GM21529 (cell line): Measurements from ENCODE around the gene TEX30.
"Not testable (repeated sequence)": the region's sequence is repeated elsewhere in the genome, so short reads cannot be mapped to it uniquely, and the experiment has no call there.

Source experiments
- ATAC-seq: cut with Tn5 transposase; IDR thresholded peaks from one replicate; pipeline ENCODE4 v1.9.1; 2021; ENCODE audit not compliant: unreplicated experiment

The TEX30 gene

DNA sequence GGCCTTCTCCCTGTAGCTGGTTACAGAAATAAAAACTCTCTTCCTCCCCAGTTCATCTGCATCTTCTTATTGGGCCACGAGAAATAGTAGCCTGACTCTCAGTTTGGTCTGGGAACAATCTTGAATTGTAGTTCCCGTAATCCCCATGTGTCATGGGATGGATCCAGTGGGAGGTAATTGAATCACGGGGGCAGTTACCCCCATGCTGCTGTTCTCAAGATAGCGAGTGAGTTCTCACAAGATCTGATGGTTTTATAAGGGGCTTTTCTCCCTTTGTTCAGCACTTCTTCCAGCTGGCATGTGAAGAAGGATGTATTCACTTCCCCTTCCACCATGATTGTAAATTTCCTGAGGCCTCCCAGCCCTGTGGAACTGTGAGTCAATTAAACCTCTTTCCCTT is 7.1 kb upstream of the TEX30 start:
- not testable (repeated sequence) for ATAC-seq

DNA sequence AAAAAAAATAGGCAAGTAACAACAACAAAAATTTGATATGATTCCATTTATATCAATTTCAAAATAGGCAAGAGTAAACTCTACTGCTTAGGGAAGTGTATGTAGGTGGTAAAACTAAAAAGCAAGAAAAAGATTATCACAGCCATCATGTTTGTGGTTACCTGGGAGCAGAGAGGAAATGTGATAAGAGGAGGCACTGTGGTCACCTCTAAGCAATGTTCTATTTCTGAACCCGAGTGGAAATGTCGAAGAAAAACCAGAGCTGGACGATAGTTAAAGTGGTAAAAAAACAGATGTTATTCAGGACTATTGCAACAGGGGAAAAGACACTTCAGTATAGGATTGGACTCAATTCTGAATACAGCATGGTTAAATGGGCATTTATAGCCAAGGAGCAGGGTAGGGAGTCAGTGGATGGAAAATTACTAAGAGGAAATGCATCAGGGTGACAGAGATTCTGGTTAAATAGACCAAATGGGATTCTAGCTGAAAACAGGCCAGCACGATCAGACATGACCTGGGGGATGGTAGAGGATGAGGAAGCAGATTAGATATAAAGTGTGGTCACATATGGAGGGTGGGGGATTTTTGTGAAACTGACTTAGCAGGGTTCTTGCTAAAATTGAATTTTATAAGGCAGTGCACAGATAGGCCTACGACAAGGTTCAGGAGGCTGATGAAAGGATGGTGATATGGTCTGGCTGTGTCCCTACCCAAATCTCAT is 6.0 kb upstream of the TEX30 start:
- peak; percentile 68 for ATAC-seq

- ATAC-seq = no peak
These were observed 4.2 kb upstream of the TEX30 start for GRCh38 chr13:102777736-102778135.

- no peak for ATAC-seq
These were observed 2.7 kb upstream of the TEX30 start for GRCh38 chr13:102776271-102776670.

- ATAC-seq = no peak
These were observed 1.3 kb upstream of the TEX30 start for GRCh38 chr13:102774591-102775520.

DNA sequence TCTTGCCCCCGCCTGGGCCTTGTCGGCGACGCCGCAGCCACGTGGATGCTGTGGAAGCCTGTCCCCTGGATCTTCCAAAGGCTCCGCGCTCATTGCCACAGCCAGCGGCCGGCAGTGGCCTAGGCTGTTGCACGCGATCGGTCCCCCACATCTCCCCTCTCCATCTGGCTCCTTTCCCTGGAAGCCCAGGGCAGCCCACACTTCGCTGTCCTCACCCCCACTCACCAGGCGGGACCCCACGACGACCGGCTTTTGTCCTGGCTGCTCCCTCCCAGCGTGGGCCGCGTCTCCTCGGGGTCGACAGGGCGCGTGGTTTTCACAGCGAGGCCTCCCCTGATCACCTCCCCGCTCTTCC is 605 bp upstream of the TEX30 start:
- no peak for ATAC-seq

DNA sequence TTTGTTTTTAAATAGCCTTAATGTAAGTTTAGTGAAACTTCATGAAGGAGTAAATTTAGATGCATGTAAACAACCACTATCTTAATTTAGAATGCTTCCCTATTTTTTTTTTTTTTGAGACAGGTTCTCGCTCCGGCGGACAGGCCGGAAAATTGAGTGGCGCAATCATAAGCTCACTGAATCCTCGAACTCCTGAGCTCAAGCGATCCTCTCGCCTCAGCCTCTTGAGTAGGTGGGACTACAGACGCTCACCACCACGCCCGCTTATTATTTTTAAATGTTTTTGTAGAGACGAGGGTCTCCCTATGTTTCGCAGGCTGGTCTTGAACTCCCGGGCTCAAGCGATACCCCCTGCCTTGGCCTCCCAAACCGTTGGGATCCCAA is 1.6 kb downstream of the TEX30 start:
- no peak for ATAC-seq

DNA sequence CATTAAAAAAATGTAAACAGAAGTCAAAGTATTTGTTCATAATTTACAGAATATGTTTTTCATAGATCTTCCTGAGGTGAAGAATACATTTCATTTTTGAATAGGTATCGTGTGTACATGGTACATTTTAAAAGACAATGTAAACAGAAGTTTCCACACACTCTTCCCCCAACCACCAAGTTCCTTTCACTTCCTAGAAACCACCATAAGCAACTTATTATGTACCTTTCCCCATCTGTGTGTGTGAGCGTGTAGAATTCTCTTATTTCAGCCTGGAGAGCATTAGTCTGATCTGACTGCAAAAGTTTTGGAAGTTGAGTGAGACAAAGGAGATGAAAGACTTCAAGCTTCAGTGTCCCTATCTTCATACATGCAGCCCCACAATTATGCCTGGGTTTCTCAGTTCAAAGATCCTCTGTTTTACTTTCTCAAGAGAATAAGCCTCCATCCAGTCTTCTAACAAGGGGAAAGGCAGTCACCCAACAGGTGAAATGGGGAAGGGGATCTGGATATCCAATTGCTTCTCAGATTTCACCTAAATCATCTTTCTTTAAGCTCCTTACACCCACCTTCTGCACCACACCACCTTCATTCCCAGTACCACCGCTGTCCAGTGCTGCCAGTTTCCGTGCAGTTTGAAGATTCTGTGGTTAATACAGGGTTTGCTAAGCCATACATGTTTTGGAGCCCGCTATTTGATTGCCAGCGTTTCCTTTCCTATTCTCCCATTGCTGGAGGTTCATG is 2.1 kb downstream of the TEX30 start:
- no peak for ATAC-seq

DNA sequence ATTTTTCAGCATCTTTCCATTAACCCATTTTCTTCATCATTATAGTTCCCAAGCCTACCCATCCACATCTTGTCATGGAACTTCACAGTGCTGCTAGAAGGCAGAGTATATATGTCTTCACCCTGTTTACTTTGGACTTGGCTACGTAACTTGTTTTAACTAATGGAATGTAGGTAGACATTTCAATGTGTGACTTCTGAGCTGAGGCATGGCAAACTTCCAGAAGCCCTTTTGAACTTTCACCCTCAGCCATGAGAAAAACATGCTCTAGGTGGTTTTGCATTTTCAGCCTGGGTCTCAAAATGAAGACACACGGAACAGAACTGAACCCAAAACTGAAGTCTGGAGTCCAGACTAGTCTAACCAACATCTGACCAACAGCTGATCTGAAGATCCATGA is 3.2 kb downstream of the TEX30 start:
- no peak for ATAC-seq

DNA sequence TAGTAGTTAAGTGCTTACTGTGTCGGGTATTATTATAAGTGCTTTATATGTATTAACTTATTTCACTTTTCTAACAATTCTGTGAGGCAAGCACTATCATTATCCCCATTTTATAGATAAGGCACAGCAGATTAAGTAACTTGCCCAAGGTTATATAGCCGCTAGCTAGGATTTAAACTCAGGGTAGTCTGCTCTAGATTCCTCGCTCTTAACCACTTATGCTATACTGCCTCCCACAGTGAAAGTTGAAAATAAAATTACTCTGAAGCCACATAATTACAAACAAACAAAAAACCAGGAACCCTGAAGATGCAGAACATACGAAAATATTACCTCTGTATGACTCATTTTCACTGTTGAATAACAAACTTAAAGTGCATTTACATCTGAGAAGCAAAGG is 3.9 kb downstream of the TEX30 start:
- ATAC-seq = no peak

GRCh38 chr13:102768909-102769308 is 4.7 kb downstream of the TEX30 start:
- no peak for ATAC-seq

DNA sequence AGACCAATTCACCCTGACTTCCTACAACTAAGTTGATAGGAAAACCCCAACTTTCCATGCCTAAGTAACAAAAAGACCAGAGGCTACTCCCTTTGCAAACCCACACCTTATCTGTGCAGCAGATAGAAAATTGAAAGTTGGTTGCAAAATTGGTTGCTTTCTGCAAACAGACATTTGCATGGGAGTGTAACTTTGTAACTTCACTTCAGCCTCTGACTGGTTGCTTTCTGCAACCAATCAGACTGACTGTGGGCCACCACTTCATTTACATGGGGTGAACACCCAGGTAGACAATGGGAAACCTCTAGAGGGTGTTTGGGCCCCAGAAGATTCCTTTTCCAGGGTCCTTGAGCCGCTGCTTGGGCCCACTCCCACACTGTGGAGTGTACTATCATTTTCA is 9.8 kb downstream of the TEX30 start:
- ATAC-seq = no peak

GRCh38 chr13:102761071-102761470 is 12.5 kb downstream of the TEX30 start:
- no peak for ATAC-seq

GRCh38 chr13:102758842-102759241 is 14.7 kb downstream of the TEX30 start:
- no peak for ATAC-seq

DNA sequence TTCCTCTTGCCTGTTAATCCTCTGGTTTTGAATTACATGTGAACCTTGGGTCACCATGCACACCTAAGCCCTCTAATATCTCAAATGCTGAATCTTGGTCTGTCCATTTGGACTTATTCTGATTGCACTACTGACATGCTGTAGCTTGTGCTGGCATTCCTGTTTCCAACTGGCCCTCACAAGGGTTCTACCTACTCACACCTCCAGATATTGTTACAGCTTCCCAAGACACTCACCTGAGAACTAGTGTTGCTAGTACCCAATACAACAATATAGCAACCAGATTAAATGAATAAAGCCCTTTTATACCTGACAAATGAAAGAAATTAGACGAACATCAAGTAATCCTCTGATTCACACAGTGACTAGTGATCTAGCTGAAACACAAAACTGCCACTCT is 16.6 kb downstream of the TEX30 start:
- ATAC-seq = no peak

DNA sequence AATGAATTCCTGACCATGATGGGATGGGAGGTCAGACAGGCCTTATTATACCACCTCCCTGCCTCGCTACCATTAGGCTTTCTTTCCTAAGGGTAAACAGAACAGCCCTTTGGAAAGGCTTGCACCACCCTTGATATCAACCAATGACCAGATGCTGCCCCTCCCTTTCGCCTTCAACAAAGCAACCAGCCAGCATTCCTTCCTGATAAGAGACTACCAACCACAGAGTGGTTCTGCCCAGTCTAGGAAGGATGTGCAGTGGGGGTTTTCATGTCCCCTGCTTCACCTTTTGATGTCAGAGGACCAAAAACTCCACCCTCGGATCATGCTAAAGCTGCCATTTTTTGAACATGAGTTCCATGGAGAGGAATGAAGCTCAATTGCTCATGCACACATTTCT is 21.7 kb downstream of the TEX30 start:
- ATAC-seq = no peak

GRCh38 chr13:102742506-102742905 is 31.1 kb downstream of the TEX30 start:
- no peak for ATAC-seq

- no peak for ATAC-seq
These were observed 31.5 kb downstream of the TEX30 start for GRCh38 chr13:102742101-102742500.

DNA sequence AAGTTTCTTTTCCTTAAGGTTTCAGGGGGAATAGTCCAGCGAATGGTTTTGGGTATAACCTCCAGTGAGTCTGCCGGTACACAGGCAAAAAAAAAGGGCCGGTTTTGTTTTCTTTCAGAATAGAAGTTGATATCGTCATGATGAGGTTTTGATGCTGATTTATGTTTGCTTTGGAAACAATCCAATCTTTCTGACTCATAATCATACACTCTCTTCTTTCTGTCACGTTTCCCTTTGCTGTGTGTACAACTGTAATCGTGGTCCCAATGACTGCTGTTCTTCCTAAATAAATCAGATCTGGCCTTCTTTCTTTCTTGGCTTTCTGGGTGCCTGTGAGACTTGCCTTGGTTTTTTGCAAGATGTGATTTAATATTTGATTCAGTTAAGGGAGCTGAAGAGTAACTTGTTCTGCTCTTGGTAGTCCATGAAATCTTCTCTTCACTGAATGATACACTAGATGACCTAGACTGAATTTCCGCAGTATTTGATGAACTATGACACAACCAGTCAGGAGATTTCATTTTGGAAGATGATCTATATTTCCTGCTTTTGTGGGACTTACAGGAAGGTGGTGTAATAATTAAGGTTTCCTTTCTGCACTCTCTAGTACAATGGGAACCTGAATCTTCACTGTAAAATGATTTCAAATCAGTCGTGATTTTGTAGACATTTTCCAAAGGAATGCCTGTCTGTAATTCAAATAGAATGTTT is 43.9 kb downstream of the TEX30 start:
- ATAC-seq = no peak

DNA sequence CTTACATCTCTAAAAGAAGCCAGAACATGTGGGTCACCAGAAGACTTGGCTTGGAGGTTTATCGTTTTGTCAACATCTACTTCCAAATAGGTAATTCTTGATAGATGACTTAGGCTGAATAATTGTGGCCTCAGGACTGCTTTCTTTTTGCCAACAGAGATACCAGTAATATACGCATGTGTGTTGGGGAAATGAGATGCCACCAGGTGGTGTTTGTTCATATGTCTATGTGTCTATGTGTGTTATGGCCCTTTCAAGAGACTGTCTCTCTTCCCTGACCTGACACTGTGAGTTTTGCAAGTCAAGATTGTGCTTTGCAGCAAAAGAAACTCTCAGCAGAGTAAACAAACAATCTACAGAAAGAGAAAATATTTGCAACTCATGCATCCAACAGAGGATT is 47.2 kb downstream of the TEX30 start:
- peak; percentile 57 for ATAC-seq

DNA sequence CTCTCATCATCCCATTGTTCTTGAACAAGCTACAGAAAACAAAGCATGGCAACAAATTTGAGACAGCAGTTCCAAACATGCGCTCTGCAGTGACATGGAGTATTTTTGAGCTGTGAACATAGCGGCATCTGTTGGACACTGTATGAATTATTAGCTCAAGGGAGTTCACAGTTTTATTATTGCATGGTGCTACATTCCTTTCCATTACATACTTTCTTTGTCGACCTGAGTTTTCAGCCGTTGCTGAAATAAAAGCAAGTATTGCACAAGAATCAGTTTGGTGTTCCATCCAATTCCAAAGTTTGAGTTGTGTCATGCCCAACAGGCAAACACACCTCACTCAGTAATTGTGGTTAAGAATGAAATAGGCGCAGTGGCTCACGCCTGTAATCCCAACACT is 48.7 kb downstream of the TEX30 start:
- no peak for ATAC-seq
